ENCODE measurements around the gene ANKMY2. TPM values are rescaled to one million over a fixed set of nuclear protein-coding genes. Genes with fewer than 3 reads are reported as not detected.

Gene ANKMY2
- total RNA-seq, 1 donor from 2014 or later = 7.3 TPM

DNA sequence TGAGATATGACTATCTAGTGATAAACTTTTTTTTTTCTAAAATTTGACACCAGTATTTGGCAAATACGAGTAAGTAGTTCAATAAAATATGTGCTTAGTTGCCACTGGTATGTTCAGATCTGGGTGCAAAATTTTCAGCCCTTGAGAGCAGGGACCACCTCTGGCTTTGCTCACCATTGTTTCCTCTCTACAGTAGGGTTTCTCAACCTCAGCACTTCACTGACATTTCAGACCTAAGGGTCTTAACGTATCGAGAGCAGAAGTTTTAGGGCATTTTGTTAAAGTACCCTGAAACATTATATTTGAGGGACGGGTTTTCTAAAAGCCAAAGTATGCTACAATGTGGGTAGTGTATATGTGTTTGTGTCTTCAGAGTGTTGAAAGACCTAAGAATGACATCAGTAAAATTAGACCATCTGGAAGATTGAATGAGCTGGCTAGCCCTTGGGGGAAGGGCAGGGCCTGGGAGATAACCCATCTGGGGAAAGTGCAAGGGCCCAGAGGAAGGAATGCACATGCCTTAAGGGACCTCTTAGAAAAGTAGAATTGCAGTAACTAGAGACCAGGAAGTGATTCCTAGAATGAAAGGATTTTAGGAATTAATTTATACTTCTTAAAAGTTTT lies 12.2 kb upstream of the ANKMY2 start:
- no peak for ATAC-seq

GRCh38 chr7:16656141-16656540 lies 10.6 kb upstream of the ANKMY2 start:
- ATAC-seq = no peak

DNA sequence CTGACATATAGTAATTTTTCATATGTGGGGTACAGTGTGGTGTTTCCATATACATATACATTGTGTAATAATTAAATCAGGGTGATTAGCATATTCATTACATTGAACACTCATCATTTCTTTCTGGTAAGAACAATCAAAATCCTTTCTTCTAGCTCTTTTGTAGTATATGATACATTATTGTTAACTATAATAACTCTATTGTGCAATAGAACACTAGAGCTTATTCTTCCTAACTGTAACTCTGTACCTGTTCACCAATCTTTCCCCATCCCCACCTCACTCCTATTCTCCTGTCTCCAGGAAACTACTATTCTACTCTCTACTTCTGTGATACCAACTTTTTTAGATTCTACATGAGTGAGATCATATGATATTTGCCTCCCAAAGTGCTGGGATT lies 9.8 kb upstream of the ANKMY2 start:
- ATAC-seq = peak; percentile 22

- ATAC-seq = peak; percentile 95
Measured at GRCh38 chr7:16652888-16653287, 7.3 kb upstream of the ANKMY2 start.

DNA sequence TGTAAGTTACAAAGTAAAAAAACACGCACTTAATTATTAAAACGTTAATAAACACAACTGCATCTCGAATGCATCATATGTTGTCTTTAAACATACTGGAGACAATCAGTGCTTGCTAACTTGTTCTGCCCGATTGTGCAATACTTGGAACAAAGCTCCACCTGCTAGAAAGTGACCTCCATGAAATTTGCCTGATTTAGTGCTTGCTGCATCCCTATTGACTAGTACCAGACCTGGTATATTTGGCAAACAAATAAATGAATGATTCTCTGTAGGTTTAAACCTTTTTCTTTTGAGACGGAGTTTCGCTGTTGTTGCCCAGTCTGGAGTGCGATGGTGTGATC lies 6.7 kb upstream of the ANKMY2 start:
- ATAC-seq = no peak

DNA sequence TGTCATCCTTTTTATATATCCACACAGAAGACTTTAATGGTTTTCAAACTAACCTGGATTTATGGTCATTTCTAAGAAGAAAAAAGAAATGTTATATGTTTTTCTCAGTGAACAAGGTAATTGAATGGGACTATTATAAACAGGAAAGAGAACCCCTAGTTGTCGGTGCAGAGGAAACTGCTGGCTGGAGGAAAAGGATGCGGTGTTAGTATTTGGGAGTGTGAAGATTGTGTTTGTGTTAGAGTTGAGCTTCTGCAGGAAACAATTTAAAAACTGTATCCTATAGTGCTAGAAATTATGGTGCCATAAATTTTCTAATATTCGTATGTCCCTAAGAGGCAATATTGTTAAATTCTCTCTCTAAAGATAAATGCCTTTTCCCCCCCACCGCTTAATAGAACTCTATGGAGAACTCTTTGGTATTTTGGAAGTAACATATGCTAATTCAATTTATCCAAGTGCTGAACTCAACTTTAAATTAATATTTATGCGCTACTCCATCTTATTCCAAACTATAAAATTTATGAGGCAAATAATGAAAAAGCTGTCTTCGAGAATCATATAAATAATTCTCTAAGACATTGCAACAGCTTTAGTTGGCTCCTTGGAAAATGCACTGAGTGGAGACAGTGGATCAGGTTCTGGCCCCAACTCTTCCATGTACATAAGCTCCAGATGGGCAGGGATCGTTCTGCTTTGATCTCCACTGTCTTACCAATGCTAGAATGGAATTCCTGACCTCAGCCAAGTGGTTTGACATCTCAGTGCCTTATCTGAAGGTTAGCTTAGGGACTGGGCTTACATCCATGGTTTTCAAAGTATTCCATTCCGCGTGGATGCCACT lies 6.1 kb upstream of the ANKMY2 start:
- no peak for ATAC-seq

GRCh38 chr7:16650266-16650665 lies 4.7 kb upstream of the ANKMY2 start:
- no peak for ATAC-seq

DNA sequence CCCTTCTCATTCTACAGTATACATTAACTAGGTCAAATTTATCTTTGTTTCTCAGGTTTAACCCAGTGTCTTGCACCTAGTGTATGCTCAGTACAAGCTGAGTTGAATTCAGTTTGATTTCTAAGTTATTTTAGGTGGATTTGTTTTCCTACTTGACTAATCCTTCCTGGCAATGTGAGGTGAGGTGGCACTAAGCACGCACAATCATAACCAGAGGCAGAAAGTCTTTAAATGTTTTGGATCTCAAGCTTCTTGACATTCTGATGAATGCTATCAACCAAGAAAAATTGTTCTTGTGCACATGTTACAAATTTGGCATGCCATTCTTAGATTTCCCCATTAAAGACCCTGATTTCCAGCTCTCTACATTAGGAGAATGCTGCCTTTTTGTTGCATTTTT lies 3.6 kb upstream of the ANKMY2 start:
- ATAC-seq = no peak

- no peak for ATAC-seq
Measured at GRCh38 chr7:16648551-16648950, 3.0 kb upstream of the ANKMY2 start.

- no peak for ATAC-seq
Measured at GRCh38 chr7:16647435-16647960, 1.9 kb upstream of the ANKMY2 start.

DNA sequence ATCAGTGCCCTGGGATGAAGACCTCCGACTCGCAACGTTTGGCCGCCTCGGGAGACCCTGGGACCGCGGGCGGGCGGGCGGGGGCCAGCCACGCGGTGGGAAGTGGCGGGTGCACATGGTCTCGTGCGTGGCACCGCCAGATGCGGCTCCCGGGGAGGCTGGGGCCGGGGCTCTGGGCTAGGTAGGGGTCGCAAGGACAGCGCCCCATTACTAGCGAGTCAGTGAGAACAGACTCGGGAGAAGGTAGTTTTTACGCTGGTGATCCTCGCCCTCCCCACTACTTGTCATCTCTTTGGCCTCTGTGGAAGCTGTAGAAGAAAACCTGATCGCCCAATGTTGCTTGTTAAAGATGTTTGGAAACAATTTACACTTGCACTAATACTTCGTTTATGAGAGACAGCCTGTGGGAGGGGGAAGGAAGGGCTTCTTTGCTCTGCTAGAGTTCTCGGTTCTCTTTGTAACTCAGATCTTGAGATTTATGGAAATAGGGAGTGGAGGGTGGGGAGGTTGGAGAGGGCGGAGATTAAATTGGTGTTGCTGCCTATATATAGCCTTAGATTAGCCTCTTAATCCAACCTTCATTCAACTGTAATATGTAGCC lies 1.0 kb upstream of the ANKMY2 start:
- ATAC-seq = peak; percentile 2

DNA sequence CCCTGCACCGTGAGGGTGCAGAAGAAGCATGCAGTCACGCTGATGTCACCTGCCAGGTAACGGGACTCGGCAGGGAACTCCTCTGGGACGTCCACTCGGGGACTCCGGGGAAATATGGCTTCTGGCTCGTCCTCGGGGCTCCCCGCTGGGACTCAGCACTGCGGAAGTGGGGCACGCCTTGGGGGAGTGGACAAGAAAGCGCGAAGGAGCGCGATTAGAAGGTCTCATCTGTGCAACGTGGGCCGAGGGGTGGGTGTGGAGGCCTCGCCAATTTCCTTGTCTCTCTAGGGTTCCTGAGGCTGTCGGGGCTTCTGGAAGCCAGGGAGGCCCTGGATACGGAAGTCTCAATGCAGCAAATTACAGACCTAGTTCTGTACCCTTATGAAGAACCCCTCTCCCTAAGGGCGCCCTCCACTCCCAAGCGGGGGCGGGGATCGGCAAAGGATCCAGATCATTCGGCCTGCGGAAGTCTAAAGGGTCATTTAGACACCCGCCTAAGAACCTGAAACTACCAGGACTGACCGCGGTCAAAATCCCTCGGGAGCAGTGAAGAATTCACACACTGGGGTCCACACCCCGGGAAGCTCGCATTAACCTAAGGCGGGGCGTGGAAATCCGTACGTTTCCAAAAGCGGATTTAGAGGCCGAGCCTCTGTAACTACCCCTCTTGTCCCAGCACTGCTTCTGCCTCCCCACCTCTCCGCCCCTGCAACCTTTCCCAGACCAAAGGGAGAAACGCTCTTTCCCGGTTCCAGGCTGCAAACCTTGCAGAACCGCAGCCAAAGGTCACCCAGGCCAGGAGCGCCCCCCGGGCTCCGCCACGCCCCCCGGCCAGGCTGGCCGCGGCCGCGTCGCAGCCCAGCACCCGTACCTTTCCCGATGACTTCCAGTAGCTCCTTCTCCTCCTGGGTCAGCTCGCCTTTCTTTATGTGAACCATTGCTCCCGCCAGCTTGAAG lies 640 bp downstream of the ANKMY2 start:
- peak; percentile 29 for ATAC-seq

DNA sequence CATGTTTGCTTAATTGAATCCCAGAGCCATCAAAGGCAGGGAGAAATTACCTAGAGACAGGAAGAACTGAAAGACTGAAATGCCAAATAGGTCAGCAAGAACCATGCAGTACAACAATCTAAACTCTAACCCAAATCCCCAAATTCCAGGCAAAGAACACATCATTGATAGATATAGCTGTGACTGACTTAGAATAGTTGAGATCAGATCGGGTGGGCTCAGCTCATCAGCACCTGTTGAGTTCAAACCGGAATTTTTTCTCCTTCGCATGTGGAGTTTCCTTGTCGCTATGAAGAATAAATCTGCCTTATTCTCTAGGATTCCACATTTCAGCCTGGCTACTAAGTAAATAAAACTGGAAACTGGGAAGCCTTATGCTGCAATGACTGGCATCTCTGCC lies 1.4 kb downstream of the ANKMY2 start:
- ATAC-seq = no peak

- no peak for ATAC-seq
Measured at GRCh38 chr7:16638282-16639280, 7.0 kb downstream of the ANKMY2 start.

DNA sequence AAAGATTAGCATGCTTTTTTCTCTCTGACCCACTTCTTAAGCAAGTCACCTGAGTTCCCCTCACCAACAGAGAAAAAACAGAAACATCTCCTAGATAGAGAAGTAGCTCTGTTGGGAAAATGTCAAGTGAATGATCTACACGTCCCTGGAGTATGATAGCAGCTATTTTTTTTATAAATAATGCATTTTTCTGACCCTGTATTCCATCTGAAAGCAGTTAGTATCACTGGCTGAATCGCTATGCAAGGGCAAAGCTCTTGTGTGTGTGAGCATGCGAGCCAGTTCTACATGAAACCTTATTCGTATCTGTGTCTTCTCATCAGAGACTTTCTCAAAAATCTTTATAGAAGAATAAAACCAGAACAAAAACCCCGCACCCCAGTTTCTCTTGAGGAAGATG lies 8.2 kb downstream of the ANKMY2 start:
- no peak for ATAC-seq

DNA sequence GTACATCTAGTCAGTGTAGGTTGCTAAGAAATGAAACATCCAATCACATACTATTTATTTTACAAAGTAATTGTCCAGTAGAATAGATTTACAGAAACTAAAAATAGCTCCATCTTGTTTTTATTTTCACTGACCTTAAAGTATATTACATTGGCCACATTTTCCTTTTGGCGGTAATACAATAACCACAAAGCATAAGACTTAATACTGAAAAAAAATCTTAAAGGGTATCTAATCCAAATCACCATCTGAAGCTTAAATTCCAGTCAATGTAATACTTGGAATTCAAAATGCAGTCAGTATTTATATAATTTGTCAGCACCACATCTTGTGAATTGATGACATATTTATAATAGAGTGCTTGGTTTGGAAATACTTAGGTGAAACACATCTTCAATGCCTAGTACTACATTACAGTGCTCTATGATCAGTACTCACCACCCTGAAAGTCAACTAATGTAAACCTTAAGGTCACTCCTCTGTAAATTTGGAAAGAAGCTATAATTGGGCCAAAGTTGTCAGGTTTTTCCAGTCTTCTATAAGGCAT lies 8.9 kb downstream of the ANKMY2 start:
- no peak for ATAC-seq

- ATAC-seq = no peak
Measured at GRCh38 chr7:16634271-16634738, 11.2 kb downstream of the ANKMY2 start.

GRCh38 chr7:16630654-16631053 lies 14.9 kb downstream of the ANKMY2 start:
- ATAC-seq = no peak

- no peak for ATAC-seq
Measured at GRCh38 chr7:16627236-16627635, 18.3 kb downstream of the ANKMY2 start.

GRCh38 chr7:16626388-16626787 lies 19.2 kb downstream of the ANKMY2 start:
- no peak for ATAC-seq

- ATAC-seq = peak; percentile 77
Measured at GRCh38 chr7:16619979-16620408, 25.6 kb downstream of the ANKMY2 start.
